HepG2 (cell line): ENCODE data around the gene PPP4R3A. TPM values are rescaled to one million over a fixed set of nuclear protein-coding genes. Genes with fewer than 3 reads are reported as not detected.

Experiments used
- ATAC-seq: fragments of 200-7000 bp; cut with Tn5 transposase; 3 replicates; pipeline ENCODE4 v1.9.1; 2020; ENCODE audit warnings: mild to moderate bottlenecking, moderate library complexity
- BruUV-seq: library from RNA; stranded (reverse); fragments of 400-500 nt; replicated peaks from 2 replicates; lab custom pipeline; 2021; lab: Mats Ljungman, UMichigan
- CTCF ChIA-PET: fragments of 300-600 bp; formaldehyde crosslinking; extraction: SDS; loops from one replicate; lab custom pipeline; 2021; ENCODE audit warnings: low total read pairs, inconsistent platforms, low intra/inter-chr PET ratio; lab: Yijun Ruan, JAX
- POLR2A ChIA-PET: fragments of 350-600 bp; sonication (Branson Sonifier 250); formaldehyde crosslinking; loops from one replicate; lab custom pipeline; 2020; ENCODE audit warnings: antibody characterized with exemption, inconsistent platforms; lab: Yijun Ruan, JAX
- DNase-seq: peaks from one replicate; pipeline ENCODE4 v3.0.0-alpha.2; 2015; ENCODE audit warnings: low spot score
- FAIRE-seq: peaks from 3 replicates; lab custom pipeline; 2011; peaks lifted over from hg19 to GRCh38; lab: Jason Lieb, UNC
- H2AFZ ChIP-seq: one replicate; pipeline ENCODE4 v1.6.1; 2011; ENCODE audit warnings: low read length, inconsistent platforms
- H3K27ac ChIP-seq: fragments of 300-600 bp; 3 replicates; pipeline ENCODE4 v1.8.0; 2011; ENCODE audit warnings: mixed run types, mild to moderate bottlenecking, mixed read lengths, low read length, inconsistent platforms; ENCODE audit not compliant: insufficient read depth; ENCODE audit errors: extremely low read length
- H3K27me3 ChIP-seq, 2 experiments: fragments of 200-600 bp in 1 of 2; 2 replicates in 1 of 2; 3 replicates in 1 of 2; pipeline versions ENCODE4 v1.6.0 to v1.8.0; 2011; ENCODE audit warnings: low read length in 2 of 2, mild to moderate bottlenecking in 2 of 2, moderate library complexity in 2 of 2, inconsistent platforms in 1 of 2; ENCODE audit not compliant: insufficient read depth in 2 of 2, control insufficient read depth in 1 of 2
- H3K36me3 ChIP-seq, 2 experiments: fragments of 200-600 bp in 1 of 2; replicated peaks in 1 of 2; 2 replicates in 1 of 2; 3 replicates in 1 of 2; pipeline versions ENCODE4 v1.5.1 to v1.8.0; 2011; ENCODE audit warnings: low read length in 2 of 2, inconsistent platforms in 1 of 2; ENCODE audit not compliant: insufficient read depth in 2 of 2, control insufficient read depth in 1 of 2
- H3K4me1 ChIP-seq: 2 replicates; pipeline ENCODE4 v1.5.1; 2012; ENCODE audit warnings: low read length, inconsistent platforms; ENCODE audit not compliant: insufficient read depth
- H3K4me2 ChIP-seq: 2 replicates; pipeline ENCODE4 v1.6.0; 2011; ENCODE audit warnings: low read depth, low read length, inconsistent platforms
- H3K4me3 ChIP-seq, 3 experiments: fragments of 200-600 bp in 1 of 3; sonication (generic), shearing (Covaris generic) in 1 of 3; replicated peaks in 1 of 3; 2 replicates each; pipeline ENCODE4 v1.5.1; 2011 to 2016; ENCODE audit warnings: low read length in 3 of 3, inconsistent platforms in 2 of 3, low read depth in 2 of 3, mild to moderate bottlenecking in 2 of 3, control low read depth in 1 of 3, mixed read lengths in 1 of 3; ENCODE audit not compliant: insufficient read depth in 1 of 3
- H3K79me2 ChIP-seq: one replicate; pipeline ENCODE4 v1.6.1; 2011; ENCODE audit warnings: low read length, inconsistent platforms; ENCODE audit not compliant: insufficient read depth
- H3K9ac ChIP-seq: 2 replicates; pipeline ENCODE4 v1.6.0; 2011; ENCODE audit warnings: mild to moderate bottlenecking, low read depth, low read length, inconsistent platforms; ENCODE audit not compliant: insufficient read depth
- H3K9me3 ChIP-seq: 2 replicates; pipeline ENCODE4 v1.5.1; 2012; ENCODE audit warnings: mild to moderate bottlenecking, low read length
- H4K20me1 ChIP-seq: 2 replicates; pipeline ENCODE4 v1.6.0; 2011; ENCODE audit warnings: inconsistent platforms, mild to moderate bottlenecking, low read length, moderate library complexity; ENCODE audit not compliant: insufficient read depth
- IKZF4 ChIP-seq: sonication (generic); formaldehyde crosslinking; IDR thresholded peaks from 2 replicates; pipeline ENCODE4 v1.5.1; 2020; ENCODE audit warnings: borderline replicate concordance, mild to moderate bottlenecking, low read depth, missing genetic modification reagents; ENCODE audit errors: not compliant biosample characterization
- MLLT10 ChIP-seq: sonication (generic); formaldehyde crosslinking; IDR thresholded peaks from 2 replicates; pipeline ENCODE4 v1.4.0; 2020; ENCODE audit warnings: missing genetic modification reagents
- MTERF4 ChIP-seq: sonication (generic); formaldehyde crosslinking; IDR thresholded peaks from 2 replicates; pipeline ENCODE4 v1.8.0; 2023; ENCODE audit warnings: mild to moderate bottlenecking, missing genetic modification reagents
- MZF1 ChIP-seq: sonication (generic); formaldehyde crosslinking; IDR thresholded peaks from 2 replicates; pipeline ENCODE4 v1.8.1; 2023; ENCODE audit warnings: mild to moderate bottlenecking, missing genetic modification reagents, borderline replicate concordance
- REPIN1 ChIP-seq: sonication (generic); formaldehyde crosslinking; IDR thresholded peaks from 2 replicates; pipeline ENCODE4 v1.8.0; 2022; ENCODE audit warnings: missing genetic modification reagents, low read depth, mild to moderate bottlenecking, borderline replicate concordance
- SNAPC4 ChIP-seq: sonication (generic); formaldehyde crosslinking; IDR thresholded peaks from 2 replicates; pipeline ENCODE4 v1.4.0; 2020; ENCODE audit warnings: mild to moderate bottlenecking, missing genetic modification reagents
- SNRNP70 ChIP-seq: fragments of 200-400 bp; formaldehyde crosslinking; IDR thresholded peaks from 2 replicates; pipeline ENCODE4 v1.6.1; 2017; ENCODE audit warnings: mild to moderate bottlenecking, low read depth, low read length, moderate library complexity
- ZBTB4 ChIP-seq: sonication (generic); formaldehyde crosslinking; IDR thresholded peaks from 2 replicates; pipeline ENCODE4 v1.4.0; 2020; ENCODE audit warnings: missing genetic modification reagents, mild to moderate bottlenecking, borderline replicate concordance
- ZNF430 ChIP-seq: sonication (generic); formaldehyde crosslinking; IDR thresholded peaks from 2 replicates; pipeline ENCODE4 v1.9.0; 2021; ENCODE audit warnings: mild to moderate bottlenecking, missing genetic modification reagents
- ZNF598 ChIP-seq: sonication (generic); formaldehyde crosslinking; IDR thresholded peaks from 2 replicates; pipeline ENCODE4 v1.5.1; 2020; ENCODE audit warnings: mild to moderate bottlenecking, missing genetic modification reagents, borderline replicate concordance
- ZNF709 ChIP-seq: sonication (generic); formaldehyde crosslinking; IDR thresholded peaks from 2 replicates; pipeline ENCODE4 v1.5.0; 2020; ENCODE audit warnings: mild to moderate bottlenecking, missing genetic modification reagents
- WGBS: methylation state at CpG from one replicate; pipeline ENCODE4 v1.1.6; 2017; ENCODE audit warnings: low lambda C conversion rate; 5-methylcytosine and 5-hydroxymethylcytosine counted together
- in situ Hi-C: cut with HindIII; loops from 2 replicates; pipeline ENCODE4 v1.10.0; 2017; ENCODE audit warnings: low pct_unique_long_range_greater_than_20kb; ENCODE audit not compliant: extremely low pct_ligation_motif_present
- intact Hi-C: fragments of 100-400 bp; cut with micrococcal nuclease; formaldehyde crosslinking; loops from one replicate; pipeline ENCODE4 v1.10.0; 2022; ENCODE audit not compliant: unreplicated experiment
- polyA plus RNA-seq, 8 experiments: library from polyadenylated mRNA; depleted of rRNA in 3 of 8; stranded (reverse) in 7 of 8; unstranded in 1 of 8; fragments of >200 nt; fragmentation: Illumina TruSeq in 4 of 8; extraction: Trizol in 4 of 8; gene quantifications; 2 replicates each; pipeline versions ENCODE4 v1.2.1 to v1.2.3, GENCODE V29; 2011 to 2016; ENCODE audit warnings: low read depth in 4 of 8, missing spikeins in 1 of 8, mixed read lengths in 1 of 8; ENCODE audit not compliant: insufficient read depth in 1 of 8
- total RNA-seq, 5 experiments: library from RNA; depleted of rRNA; stranded (reverse); fragments of >200 nt; fragmentation: Illumina TruSeq; extraction: Trizol; gene quantifications; 2 replicates each; pipeline ENCODE4 v1.2.3, GENCODE V29; 2016; ENCODE audit warnings: low read depth in 1 of 5

PPP4R3A gene
- total and polyA plus RNA-seq, 2 of the 13 experiments (the other 11 are each of a cell fraction or from before 2014, with no cell fraction given): 22.5 to 57.4 TPM

- no peak overlapping the region for H3K27ac ChIP-seq
- 94% methylated on average over 2 of the region's 2 CpGs for WGBS
Measured at GRCh38 chr14:91482263-91483013, 27.7 kb downstream of the PPP4R3A start.

More at GRCh38 chr14:91482263-91483013, 27.7 kb downstream of the PPP4R3A start:
- in situ Hi-C loops (no loop called here), intact Hi-C loops (loop anchor here (10.0 kb wide), 1 partner anchor 82 kb away; no protein-coding TSS in a partner anchor)
- BruUV-seq: no TSS peak
- peaks cover 14% of the 10 kb centered on the region for H4K20me1 ChIP-seq
- TF ChIP-seq MZF1 (CRISPR knock-in tag) (no peak), ZBTB4 (CRISPR knock-in tag) (no peak), MTERF4 (no peak), SNRNP70 (no peak), MLLT10 (CRISPR knock-in tag) (no peak), ZNF430 (CRISPR knock-in tag) (no peak), SNAPC4 (CRISPR knock-in tag) (no peak), ZNF598 (CRISPR knock-in tag) (no peak), REPIN1 (CRISPR knock-in tag) (no peak), ZNF709 (CRISPR knock-in tag) (no peak), IKZF4 (CRISPR knock-in tag) (no peak)
- no peaks in the 10 kb centered on the region; a peak in 1 of 5 replicates for H3K27me3 ChIP-seq
- FAIRE-seq: no peak
- ChIA-PET CTCF (no interaction called here), POLR2A (no interaction called here)
- H3K36me3 ChIP-seq: peaks cover 21 to 94% of the 10 kb centered on the region in 2 experiments
- H2AFZ ChIP-seq: no peak overlapping the region
- no peak overlapping the region for H3K4me3 ChIP-seq
- no peak overlapping the region for H3K4me2 ChIP-seq
- no peaks in the 10 kb centered on the region for H3K9me3 ChIP-seq
- DNase-seq: no peak
- peaks cover 31% of the 10 kb centered on the region for H3K79me2 ChIP-seq
- ATAC-seq: no peak
- no peaks in the 10 kb centered on the region for H3K4me1 ChIP-seq
- no peak overlapping the region for H3K9ac ChIP-seq
